Inflammatory macrophage (primary cell): ENCODE results near the gene MCF2L.

Experiments
- DNase-seq, 2 donors: peaks; one replicate each; pipeline ENCODE4 v3.0.0-alpha.2; 2020 to 2022

The MCF2L gene

GRCh38 chr13:113114511-113115362 lies 145.7 kb downstream of the MCF2L start:
- DNase-seq = no peak

- no peak for DNase-seq
Observed at GRCh38 chr13:113115363-113116205, 146.6 kb downstream of the MCF2L start.

GRCh38 chr13:113116206-113116800 lies 147.3 kb downstream of the MCF2L start:
- DNase-seq = no peak

- DNase-seq = no peak
Observed at GRCh38 chr13:113116871-113117271, 147.9 kb downstream of the MCF2L start.

DNA sequence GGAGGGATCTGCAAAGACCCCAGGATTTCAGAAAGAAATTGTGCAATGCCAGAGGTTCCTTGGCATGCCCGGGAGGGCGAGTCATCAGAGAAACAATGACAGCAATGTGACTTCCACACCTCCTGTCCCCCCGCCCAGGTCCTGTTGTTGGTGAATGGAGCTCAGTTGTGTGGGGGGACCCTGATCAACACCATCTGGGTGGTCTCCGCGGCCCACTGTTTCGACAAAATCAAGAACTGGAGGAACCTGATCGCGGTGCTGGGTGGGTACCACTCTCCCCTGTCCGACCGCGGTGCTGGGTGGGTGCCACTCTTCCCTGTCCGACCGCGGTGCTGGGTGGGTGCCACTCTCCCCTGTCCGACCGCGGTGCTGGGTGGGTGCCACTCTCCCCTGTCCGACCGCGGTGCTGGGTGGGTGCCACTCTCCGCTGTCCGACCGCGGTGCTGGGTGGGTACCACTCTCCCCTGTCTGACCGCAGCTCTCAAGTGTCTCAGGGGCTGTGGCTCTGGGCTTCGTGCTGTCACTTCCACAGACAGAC lies 148.4 kb downstream of the MCF2L start:
- DNase-seq = no peak

- DNase-seq = no peak
Observed at GRCh38 chr13:113117911-113118260, 148.9 kb downstream of the MCF2L start.

GRCh38 chr13:113118261-113119021 lies 149.4 kb downstream of the MCF2L start:
- DNase-seq = no peak

GRCh38 chr13:113119166-113119821 lies 150.3 kb downstream of the MCF2L start:
- DNase-seq = no peak

- DNase-seq = no peak
Observed at GRCh38 chr13:113119822-113120189, 150.8 kb downstream of the MCF2L start.

DNA sequence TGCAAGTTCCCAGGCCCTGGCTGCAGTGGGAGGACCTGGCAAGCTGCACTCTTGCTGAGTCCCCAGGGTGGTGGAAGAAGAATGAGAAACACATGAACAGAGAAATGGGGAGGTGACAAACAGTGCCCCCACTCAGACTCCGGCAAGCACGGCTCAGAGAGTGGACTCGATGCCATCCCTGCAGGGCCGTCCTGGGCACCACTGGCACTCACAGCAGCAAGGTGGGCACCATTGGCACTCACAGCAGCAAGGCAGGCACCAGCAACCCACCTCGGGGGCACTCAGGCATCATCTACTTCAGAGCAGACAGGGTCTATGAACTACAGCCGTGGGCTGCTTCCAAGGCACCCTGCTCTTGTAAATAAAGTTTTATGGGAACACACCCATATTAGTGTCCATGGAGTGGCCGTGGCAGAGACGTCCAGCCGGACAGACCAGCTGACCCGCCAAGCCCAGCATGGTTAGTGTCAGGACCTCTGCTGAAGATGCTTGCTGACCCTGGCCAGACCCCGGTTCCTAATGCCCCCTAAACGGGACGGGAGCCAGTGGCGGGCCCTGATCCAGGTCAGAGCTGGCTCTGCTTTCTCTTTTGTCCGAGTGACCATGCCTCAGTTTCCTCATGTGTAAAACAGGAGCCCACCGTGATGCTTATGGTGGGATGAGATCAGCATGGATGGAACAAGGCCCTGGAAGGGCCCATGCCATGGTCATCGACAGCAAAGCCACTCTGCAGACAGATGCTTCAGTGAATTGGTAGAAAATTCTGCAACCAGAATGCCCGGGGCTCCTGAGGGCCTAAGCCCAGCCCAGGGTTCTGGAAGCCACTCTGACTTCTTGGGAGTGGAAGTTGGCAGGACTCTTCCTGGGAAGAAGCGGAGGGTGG lies 151.5 kb downstream of the MCF2L start:
- DNase-seq = no peak

DNA sequence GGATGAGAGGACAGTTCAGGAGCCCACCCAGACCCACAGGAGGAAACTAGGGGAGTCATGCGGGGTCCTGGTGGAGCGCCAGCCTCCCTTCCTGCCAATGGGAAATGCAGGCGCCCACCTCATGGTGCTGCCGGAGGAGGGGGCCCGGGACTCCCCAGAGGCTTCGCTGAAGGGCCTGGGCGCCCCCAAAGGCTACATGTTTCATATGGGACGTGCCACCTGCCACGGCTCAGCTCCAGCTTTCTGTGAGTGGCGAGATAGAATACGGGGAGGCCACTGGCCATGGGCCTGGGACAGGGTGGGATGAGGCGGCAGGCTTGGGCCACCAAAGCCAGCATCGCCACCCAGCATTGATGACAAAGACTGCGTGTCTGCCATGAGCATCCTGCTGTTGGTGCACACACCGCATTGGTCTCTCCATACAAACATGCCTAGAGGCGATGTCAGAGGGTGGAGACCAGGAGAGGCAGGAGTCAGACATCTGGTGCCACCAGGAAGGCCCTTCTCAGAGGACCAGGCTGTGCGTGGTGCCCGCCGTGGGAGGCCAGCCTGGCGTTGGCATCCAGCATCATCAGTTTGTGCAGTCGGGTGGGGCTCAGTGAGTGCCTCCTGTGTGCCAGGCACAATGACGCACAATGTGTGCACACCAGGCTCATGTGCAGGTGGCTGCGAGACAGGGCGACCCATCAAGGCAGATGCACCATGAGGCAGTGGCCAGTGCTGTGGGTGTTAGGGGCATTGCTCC lies 152.3 kb downstream of the MCF2L start:
- DNase-seq = no peak

DNA sequence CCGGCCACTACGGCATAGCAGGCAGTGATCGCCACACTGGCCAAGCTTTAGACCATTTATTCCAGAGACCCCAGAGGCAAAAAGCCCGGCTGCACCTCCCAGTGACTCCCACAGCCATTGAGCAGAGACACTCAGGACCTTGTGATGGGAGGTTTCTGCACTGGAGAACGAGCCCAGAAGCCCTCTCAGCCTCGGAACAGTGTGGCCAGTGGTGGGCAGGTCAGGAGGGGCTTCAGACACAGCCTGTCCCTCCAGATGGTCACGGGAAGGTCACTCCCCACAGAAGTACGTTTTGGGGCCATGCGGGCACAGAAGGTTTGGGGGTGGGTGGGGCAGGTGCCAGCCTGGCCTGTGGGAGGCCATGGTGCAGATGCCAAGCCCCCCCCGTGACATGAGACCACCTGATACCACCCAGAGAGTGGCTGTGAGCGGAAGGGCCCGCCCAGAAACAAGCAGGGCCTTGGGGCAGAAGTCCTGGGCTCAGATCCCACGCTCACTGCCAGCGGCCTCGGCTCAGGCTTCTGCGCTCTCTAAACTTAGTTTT lies 153.0 kb downstream of the MCF2L start:
- DNase-seq = no peak

DNA sequence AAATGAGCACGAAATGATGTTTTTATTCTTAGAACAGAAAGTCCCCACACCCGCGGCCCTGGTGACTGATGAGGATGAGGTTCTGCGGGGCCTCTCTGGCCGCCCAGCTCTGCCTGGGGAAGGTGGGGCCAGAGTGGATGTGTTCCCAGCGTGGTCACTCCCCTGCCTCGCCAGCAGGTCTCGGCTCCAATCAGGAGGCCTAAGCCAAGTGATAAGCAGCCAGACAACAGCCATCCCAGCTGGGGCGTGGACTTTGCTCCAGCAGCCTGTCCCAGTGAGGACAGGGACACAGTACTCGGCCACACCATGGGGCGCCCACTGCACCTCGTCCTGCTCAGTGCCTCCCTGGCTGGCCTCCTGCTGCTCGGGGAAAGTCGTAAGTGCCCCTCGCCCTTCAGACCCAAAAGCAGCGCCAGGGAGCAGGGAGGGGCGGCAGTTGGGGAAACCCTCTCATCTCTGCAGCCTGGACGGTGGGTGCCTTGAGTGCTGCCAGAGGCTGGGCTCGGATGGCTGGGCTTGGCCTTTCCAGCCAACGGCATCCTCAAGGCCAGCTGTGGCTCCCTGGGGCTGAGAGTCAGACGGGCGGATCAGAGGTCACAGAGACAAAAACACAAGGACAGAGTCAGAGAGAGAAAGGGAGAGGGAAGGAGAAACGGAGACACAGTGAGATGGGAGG lies 153.7 kb downstream of the MCF2L start, which contains the start of gene F10:
F10 (plus strand) TSS at position 250 of the 676 bp plus-strand sequence; CDS start at position 307, 57 bp downstream.
- no peak for DNase-seq

DNA sequence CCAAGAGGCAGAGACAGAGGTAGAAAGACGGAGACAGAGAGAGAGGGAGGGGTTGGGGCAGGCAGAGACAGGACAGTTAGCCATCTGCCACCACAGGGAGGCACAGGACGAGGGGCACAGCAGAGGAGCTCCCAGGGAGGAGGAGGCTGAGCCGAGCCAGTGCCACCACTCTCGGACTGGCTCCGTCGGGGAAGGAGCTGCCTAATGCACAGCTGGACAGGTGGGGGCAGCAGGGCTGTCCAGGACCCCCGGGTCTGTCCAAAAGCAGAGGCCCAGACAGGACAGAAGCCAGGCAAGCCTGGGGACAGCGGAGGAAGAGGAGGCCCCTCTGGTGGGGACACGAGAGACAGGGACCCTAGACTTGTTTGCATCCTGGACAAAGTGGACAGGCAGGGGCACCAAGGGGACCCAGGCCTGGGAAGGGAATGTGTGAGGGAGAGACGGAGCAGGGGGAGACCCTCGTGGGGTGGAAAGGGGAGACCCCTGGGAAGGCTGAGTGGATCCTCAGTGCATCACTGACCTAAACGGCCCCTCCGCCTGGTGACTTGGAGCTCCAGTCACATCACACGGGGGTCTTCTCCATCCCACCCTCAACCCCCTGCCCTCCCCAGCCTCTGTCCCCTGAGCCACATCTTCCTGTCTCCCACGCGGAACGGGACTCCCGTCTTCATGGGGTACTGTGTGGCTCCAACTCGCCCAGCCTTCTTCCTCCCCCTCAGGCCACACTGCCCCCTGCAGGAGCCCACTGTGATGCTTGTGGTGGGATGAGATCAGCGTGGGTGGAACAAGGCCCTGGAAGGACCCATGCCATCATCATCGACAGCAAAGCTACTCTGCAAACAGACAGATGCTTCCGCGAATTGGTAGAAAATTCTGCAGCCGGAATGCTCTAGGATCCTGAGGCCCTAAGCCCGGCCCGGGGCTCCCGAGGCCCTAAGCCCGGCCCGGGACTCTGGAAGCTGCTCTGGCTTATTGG lies 154.5 kb downstream of the MCF2L start:
- no peak for DNase-seq

DNA sequence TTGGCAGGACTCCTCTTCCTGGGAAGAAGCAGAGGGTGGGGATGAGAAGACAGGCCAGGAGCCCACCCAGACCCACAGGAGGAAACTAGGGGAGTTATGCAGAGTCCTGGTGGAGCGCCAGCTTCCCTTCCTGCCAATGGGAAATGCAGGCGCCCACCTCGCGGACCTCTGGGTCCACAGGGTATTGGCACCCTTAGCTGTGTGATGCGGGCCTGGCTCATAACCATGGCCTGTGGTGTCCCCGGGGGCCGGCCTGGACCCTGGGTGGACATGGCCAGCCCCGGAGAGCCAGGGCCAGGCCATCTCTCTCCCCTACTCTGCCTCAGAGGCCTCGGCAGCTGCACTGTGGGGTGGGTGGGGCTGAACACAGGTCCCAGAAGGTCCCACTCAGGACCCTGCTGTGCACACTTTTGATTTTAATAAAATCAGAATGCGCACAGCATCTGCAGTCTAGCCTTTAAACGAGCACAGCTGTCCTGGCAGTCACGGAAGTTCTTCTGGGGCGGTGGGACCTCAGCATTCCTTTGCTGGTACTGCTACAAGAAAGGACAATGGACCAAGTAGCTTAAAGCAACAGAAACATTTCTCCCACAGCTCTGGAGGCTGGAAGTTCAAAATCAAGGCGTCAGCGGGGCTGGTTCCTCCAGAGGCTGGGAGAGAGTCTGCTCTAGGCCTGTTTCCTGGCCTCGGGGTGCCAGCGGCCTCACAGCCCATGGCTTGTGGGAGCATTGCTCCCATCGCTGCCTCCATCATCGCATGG lies 155.4 kb downstream of the MCF2L start:
- no peak for DNase-seq

DNA sequence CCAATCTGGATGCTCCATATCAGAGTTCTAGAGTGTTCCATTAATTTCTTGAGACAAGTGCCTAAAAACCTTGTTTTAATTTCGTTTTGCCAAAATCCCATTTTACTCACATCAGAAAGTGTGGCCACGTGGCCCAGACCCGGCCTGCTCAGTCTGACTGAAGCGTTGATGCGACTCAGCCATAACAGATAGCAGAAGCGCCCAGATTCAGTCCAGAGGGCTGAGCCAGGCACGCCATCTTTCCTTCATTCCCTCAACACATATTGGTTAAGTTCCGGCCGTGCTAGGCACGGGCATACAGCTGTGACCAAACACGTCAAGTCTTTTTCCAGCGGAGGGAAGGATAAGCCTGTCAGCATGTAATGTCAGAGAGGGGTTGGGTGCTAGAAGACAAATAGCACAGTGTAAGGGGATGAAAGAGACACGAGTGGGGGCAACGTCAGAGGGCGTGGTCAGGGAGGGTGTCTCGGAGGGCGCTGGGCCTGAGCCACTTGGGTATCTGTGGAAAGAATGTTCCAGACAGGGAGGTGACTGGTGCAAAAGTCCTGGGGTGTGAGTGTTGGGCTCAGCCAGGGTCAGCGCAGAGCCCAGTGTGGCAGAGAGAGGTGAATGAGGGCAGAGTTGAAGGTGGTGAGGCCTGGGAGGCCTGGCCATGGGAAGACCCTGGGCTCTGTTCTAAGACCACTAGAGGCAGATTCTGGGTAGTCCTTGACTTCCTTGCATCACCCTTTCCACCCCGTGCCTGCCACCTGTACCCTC lies 156.7 kb downstream of the MCF2L start:
- no peak for DNase-seq
